Fibroblast of villous mesenchyme (primary cell): ENCODE results near the gene CEBPE. TPM values are rescaled to one million over a fixed set of nuclear protein-coding genes. Genes with fewer than 3 reads are reported as not detected.
A peak's percentile ranks its signal among the peaks of the same experiment; 100 is the strongest.

Source experiments
- DNase-seq: peaks from one replicate; pipeline ENCODE4 v3.0.0-alpha.2; 2010; ENCODE audit warnings: low read depth
- H3K4me3 ChIP-seq: 2 replicates; pipeline ENCODE4 v1.5.1; 2011; ENCODE audit warnings: low read depth, mild to moderate bottlenecking, low read length
- CTCF ChIP-seq: IDR thresholded peaks from 2 replicates; pipeline ENCODE4 v1.5.1; 2012; ENCODE audit warnings: low read depth, mild to moderate bottlenecking, low read length; ENCODE audit not compliant: insufficient read depth
- total RNA-seq: library from RNA; depleted of rRNA; stranded (reverse); fragments of >200 nt; gene quantifications from 2 replicates; pipeline ENCODE4 v1.2.3, GENCODE V29; 2012

The CEBPE gene
- total RNA-seq, 1 donor = not detected

DNA sequence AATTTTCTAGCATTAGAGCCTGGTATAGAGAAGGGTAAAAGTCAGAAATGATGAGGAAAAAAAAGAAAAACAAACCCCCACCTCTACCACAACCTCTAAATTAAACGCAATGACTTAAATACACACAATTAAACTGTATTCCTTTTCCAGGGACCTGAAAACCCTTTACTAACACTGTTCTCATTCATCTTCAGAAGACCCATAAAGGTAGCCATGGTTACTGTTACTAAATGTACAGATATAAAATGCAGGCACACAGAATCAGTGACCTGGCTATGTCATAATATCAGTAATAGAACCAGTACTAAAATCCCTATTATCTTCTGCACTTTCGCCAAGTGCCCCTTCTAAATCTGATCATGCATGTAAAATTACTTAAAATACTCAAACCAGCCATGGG lies 25.5 kb downstream of the CEBPE start:
- no peak for TF ChIP-seq CTCF
- no peak for DNase-seq
- H3K4me3 ChIP-seq = peak overlapping the region; percentile 91

GRCh38 chr14:23093104-23093503 lies 26.0 kb downstream of the CEBPE start:
- peak overlapping the region; percentile 91 for H3K4me3 ChIP-seq
- TF ChIP-seq CTCF = no peak
- no peak for DNase-seq

GRCh38 chr14:23091294-23092225 lies 27.5 kb downstream of the CEBPE start:
- no peak overlapping the region for H3K4me3 ChIP-seq
- no peak for TF ChIP-seq CTCF
- DNase-seq = no peak

- no peak for TF ChIP-seq CTCF
- no peak for DNase-seq
- H3K4me3 ChIP-seq = no peak overlapping the region
Measured at GRCh38 chr14:23090254-23090636, 28.8 kb downstream of the CEBPE start.

DNA sequence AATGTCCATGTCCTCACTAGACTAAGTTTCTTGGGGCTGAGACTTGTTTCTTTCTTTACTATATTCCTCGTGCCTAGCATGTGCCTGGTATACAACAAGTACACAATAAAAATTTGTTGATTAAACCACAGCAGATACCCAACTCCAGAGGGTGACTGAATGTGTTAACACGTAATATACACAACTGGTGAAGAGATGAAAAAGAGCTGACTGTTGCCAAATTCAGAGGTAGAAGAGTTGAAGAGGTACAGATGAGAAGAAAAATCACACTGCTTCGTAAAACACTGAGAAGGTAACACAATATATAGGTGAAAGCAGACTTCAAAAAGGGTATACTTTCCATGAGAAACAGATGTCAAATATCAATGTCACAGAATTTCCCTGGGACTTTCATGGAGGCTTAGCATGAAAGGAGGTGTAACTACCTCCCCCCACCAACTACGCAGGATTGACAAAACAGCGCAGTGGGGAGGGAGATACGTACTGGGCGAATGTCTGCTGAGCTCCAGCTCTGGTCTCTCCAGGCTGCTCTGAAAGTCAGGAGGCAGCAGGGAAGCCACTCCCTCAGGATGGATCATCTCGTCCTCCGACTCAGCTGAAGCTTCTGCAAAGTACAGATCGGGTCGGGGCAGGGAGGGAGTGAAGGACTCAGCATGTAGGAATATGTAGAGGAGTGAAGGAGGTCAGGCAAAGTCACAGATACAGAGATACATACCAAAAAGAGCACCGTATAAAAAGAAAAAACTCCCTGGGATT lies 29.4 kb downstream of the CEBPE start:
- no peak overlapping the region for H3K4me3 ChIP-seq

GRCh38 chr14:23086565-23086964 lies 32.5 kb downstream of the CEBPE start:
- DNase-seq = no peak
- no peak overlapping the region for H3K4me3 ChIP-seq
- TF ChIP-seq CTCF = no peak

More for the DNA sequence above, 29.4 kb downstream of the CEBPE start:
- no peak for DNase-seq
- no peak for TF ChIP-seq CTCF
